Ovary (tissue), 9 donors: Measurements from ENCODE around the gene PHOX2B. TPM values are rescaled to one million over a fixed set of nuclear protein-coding genes. Genes with fewer than 3 reads are reported as not detected.

Experiments
- DNase-seq, 5 donors: peaks; one replicate each; pipeline ENCODE4 v3.0.0-alpha.2; 2019 to 2020
- H3K27ac ChIP-seq, 2 donors: fragments of 200-600 bp; one replicate each; pipeline versions ENCODE4 v1.5.1 to v1.8.0; 2019 to 2022
- H3K27me3 ChIP-seq: fragments of 200-600 bp; one replicate; pipeline ENCODE4 v1.8.0; 2022
- H3K36me3 ChIP-seq: fragments of 200-600 bp; sonication (generic); one replicate; pipeline ENCODE4 v1.5.1; 2019
- H3K4me1 ChIP-seq: one replicate; pipeline ENCODE4 v1.8.1; 2013; ENCODE audit warnings: mild to moderate bottlenecking, moderate library complexity; ENCODE audit not compliant: insufficient read depth
- H3K4me3 ChIP-seq: fragments of 200-600 bp; sonication (generic); one replicate; pipeline ENCODE4 v1.5.1; 2017
- H3K9me3 ChIP-seq, 2 donors: fragments of 200-600 bp in 1 of 2; sonication (generic) in 1 of 2; one replicate each; pipeline versions ENCODE4 v1.5.1 to v1.8.1; 2013 to 2019; ENCODE audit warnings: mild to moderate bottlenecking in 1 of 2, moderate library complexity in 1 of 2
- EP300 ChIP-seq: sonication (generic); formaldehyde crosslinking; IDR thresholded peaks from one replicate; pipeline ENCODE4 v1.6.1; 2017; ENCODE audit warnings: antibody characterized with exemption
- POLR2A ChIP-seq: fragments of 450-650 bp; IDR thresholded peaks from one replicate; pipeline ENCODE4 v1.6.1; 2017; ENCODE audit warnings: antibody characterized with exemption, mild to moderate bottlenecking, moderate library complexity
- WGBS, 3 donors: extraction: QIAGEN DNeasy Blood & Tissue Kit in 1 of 3; methylation state at CpG; one replicate each; pipeline versions ENCODE4 v1.1.5 to v1.1.7; 2013 to 2017; 5-methylcytosine and 5-hydroxymethylcytosine counted together
- intact Hi-C, 4 donors: fragments of 100-400 bp; cut with DNase I; formaldehyde crosslinking; loops; one replicate each; pipeline versions ENCODE4 v1.11.0 to v1.15.1; 2022 to 2023
- polyA plus RNA-seq, 2 donors: library from polyadenylated mRNA; stranded (reverse); fragments of 200-250 nt in 1 of 2; fragments of 350-450 nt in 1 of 2; fragmentation: Illumina TruSeq in 1 of 2; extraction: RNeasy Lipid Tissue Mini Kit (QIAGEN cat#74804) in 1 of 2; gene quantifications; one replicate each; pipeline ENCODE4 v1.2.3, GENCODE V29; 2013 to 2014
- total RNA-seq, 7 donors: library from RNA; depleted of rRNA in 2 of 7; stranded (reverse); fragments of >200 nt in 2 of 7; fragmentation: NEBNext Ultra II Directional in 3 of 7; extraction: Animal tissue kit (Norgen Biotek cat#: 25700) in 3 of 7; gene quantifications; one replicate each; pipeline versions ENCODE4 v1.1.0 to v1.2.4, GENCODE V29; 2016 to 2023
- TF ChIP-seq, protein P1 (sequence below), 3 donors: fragments of 450-650 bp in 2 of 3; fragments of 200-600 bp in 1 of 3; IDR thresholded peaks; one replicate each; pipeline versions ENCODE4 v1.5.1 to v1.8.0; 2016 to 2022; ENCODE audit warnings: antibody characterized with exemption in 3 of 3, mild to moderate bottlenecking in 1 of 3
- donor health status: DM: no; HTN: no; CAD: no; lungs with moderate emphysema.
- donor health status: DM: no; HTN: no; CAD: no.
- donor health status: Bipolar disorder and iron deficiency.
- donor health status: DM: yes; HTN: yes; CAD: no.
- donor health status: DM: no; HTN: no; CAD: no.
- donor health status: DM: yes; HTN: yes; CAD: no.

The PHOX2B gene
- total and polyA plus RNA-seq, 9 donors: not detected

DNA sequence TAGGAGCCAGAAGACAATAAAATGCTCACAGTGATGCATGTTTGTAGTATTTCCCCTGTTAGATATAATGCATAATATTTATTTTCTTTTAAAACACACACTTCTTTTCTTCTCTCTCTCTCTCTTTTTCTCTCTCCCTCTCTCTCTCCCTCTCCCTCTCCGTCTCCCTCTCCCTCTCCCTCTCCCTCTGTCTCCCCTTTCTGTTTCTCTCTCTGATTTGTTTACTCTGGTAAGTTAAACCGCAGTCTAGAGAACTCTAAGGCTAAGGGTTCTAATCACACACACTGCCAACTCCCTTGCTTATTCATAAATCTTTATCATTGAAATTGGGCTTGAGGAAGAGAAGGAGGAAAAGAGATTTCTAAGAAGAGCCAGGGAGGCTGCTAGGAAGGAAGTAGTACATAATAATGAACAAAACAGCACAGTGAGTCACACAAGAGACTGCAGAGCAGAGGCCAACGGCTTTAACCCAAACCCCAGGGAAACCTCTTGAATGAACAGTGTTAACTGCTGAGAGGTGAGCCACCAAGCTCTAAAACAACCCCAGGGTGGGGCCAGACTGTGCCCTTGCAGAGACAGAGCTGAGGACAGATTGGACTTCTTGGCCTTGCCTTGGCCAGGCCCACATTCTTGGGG, 9.1 kb upstream of the PHOX2B start:
- no peaks in the 10 kb centered on the region for H3K9me3 ChIP-seq
- no peak overlapping the region for H3K4me3 ChIP-seq
- TF ChIP-seq, protein P1, sequence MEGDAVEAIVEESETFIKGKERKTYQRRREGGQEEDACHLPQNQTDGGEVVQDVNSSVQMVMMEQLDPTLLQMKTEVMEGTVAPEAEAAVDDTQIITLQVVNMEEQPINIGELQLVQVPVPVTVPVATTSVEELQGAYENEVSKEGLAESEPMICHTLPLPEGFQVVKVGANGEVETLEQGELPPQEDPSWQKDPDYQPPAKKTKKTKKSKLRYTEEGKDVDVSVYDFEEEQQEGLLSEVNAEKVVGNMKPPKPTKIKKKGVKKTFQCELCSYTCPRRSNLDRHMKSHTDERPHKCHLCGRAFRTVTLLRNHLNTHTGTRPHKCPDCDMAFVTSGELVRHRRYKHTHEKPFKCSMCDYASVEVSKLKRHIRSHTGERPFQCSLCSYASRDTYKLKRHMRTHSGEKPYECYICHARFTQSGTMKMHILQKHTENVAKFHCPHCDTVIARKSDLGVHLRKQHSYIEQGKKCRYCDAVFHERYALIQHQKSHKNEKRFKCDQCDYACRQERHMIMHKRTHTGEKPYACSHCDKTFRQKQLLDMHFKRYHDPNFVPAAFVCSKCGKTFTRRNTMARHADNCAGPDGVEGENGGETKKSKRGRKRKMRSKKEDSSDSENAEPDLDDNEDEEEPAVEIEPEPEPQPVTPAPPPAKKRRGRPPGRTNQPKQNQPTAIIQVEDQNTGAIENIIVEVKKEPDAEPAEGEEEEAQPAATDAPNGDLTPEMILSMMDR (IDR thresholded peaks at IDR 0.05): no peak
- TF ChIP-seq EP300 (no peak), POLR2A (no peak)
- intact Hi-C loops: no loop called here
- H3K27ac ChIP-seq: no peak overlapping the region
- no peaks in the 10 kb centered on the region for H3K36me3 ChIP-seq
- no peaks in the 10 kb centered on the region for H3K4me1 ChIP-seq
- 10 to 22% (median 17%) methylated on average over 3 of the region's 3 CpGs for WGBS, 3 donors
- DNase-seq: no peak
- no peaks in the 10 kb centered on the region for H3K27me3 ChIP-seq

DNA sequence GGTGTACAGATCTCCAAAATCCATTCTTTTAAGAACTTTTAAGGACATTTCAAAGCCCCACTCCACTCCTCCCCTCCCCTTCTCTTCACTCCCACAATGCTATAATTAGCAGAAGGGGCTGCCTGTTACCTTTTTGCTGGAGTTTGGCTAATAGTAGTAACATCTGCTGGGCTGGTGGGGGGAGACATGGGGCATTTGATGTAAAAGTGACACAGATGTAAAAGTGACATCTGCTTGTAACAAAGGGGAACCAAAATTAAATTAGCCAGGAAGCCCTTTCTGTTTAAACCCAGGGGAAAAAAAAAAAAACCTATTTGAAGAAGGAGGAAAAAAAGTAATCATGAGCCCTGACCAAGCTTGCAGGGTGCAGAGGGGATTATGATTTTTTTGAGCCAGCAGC, 5.4 kb upstream of the PHOX2B start:
- no peaks in the 10 kb centered on the region for H3K4me1 ChIP-seq
- DNase-seq: no peak
- H3K27ac ChIP-seq: no peak overlapping the region
- TF ChIP-seq, protein P1 (IDR thresholded peaks at IDR 0.05): no peak
- no peak for TF ChIP-seq POLR2A
- no peak for TF ChIP-seq EP300
- H3K27me3 ChIP-seq: no peaks in the 10 kb centered on the region
- intact Hi-C loops: no loop called here
- no peaks in the 10 kb centered on the region for H3K9me3 ChIP-seq
- H3K36me3 ChIP-seq: no peaks in the 10 kb centered on the region
- H3K4me3 ChIP-seq: no peak overlapping the region

DNA sequence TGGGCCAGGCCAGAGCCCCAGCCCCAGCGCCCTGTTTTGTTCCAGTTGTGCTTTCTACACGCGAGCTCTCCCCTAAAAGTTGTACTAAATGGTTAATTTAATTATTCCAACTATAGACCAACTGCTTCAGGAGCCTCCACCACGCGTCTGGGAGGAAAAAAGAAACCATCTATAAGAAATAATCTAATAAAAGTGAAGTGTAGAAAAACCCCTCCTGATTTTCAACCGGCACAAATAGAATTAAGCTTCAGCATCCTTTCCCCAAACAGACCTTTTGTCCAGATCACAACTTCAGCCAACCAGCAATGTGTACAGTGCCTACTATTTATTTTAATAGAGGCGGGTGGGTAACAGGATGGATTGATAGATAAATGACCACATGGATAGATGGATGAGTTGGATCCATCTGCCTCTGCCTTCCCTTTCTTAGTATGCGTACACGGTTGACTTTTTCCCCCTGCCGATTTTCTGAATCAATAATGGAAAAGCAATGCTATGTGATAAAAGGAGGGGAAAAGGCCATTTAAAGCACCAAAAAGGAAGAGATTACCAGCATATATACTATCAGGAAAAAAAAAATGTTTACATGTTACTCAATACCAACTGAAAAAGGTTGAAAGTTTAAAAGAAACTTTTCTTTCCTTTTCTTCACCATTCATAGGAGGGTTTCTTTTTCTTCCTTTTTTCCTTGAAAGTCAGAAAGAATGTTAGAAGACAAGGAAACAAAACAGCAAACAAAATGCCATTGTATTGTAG, 3.7 kb upstream of the PHOX2B start:
- WGBS, 3 donors: 9 to 11% (median 10%) methylated on average over 10 of the region's 10 CpGs
- intact Hi-C loops: no loop called here
- Histone ChIP-seq H3K4me1 (no peaks in the 10 kb centered on the region), H3K27me3 (no peaks in the 10 kb centered on the region), H3K27ac (no peak overlapping the region), H3K9me3 (no peaks in the 10 kb centered on the region), H3K36me3 (no peaks in the 10 kb centered on the region), H3K4me3 (no peak overlapping the region)
- DNase-seq: no peak
- TF ChIP-seq, protein P1 (IDR thresholded peaks at IDR 0.05): no peak
- TF ChIP-seq EP300 (no peak), POLR2A (no peak)

DNA sequence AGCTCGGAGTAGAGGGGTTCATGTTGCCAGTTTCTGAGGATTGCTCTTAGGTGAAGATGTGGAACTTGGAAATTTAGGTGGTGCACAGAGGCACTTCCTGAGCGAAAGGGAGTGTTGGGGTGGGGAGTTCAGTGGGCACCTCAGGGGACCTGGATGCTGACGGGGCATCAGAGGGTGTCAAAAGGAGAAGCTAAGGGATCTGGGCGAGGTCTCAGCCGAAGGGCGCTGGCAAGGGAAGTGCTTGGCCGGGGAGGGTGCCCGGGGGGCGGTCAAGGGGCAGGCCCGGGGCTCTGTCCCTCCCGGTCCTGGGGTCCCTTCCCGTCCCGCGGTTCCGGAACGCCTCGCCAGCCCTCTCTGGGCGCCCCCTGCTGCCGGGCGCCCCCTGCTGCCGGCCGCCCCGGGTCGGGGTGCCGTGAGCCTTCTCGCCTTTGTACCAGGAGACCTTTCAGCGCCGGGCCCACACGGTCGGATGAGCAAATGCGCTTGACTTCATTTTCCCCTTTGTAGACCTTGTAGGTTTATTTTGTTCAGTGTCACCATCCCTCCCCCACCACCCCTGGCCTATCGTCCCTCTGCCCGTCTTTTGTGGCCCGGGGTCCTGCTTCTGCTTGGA, 3.0 kb upstream of the PHOX2B start:
- intact Hi-C loops: no loop called here
- TF ChIP-seq, protein P1 (IDR thresholded peaks at IDR 0.05): no peak
- TF ChIP-seq EP300 (no peak), POLR2A (no peak)
- no peaks in the 10 kb centered on the region for H3K4me1 ChIP-seq
- H3K36me3 ChIP-seq: no peaks in the 10 kb centered on the region
- H3K9me3 ChIP-seq: no peaks in the 10 kb centered on the region
- no peaks in the 10 kb centered on the region for H3K27me3 ChIP-seq
- H3K4me3 ChIP-seq: no peak overlapping the region
- WGBS, 3 donors: 2 to 3% (median 2%) methylated on average over 33 to 34 of the region's 34 CpGs
- H3K27ac ChIP-seq: no peak overlapping the region
- DNase-seq: no peak
